ENCODE data around the gene ATP1A3.
"Not testable (repeated sequence)": the region's sequence is repeated elsewhere in the genome, so short reads cannot be mapped to it uniquely, and the experiment has no call there.

The ATP1A3 gene

DNA sequence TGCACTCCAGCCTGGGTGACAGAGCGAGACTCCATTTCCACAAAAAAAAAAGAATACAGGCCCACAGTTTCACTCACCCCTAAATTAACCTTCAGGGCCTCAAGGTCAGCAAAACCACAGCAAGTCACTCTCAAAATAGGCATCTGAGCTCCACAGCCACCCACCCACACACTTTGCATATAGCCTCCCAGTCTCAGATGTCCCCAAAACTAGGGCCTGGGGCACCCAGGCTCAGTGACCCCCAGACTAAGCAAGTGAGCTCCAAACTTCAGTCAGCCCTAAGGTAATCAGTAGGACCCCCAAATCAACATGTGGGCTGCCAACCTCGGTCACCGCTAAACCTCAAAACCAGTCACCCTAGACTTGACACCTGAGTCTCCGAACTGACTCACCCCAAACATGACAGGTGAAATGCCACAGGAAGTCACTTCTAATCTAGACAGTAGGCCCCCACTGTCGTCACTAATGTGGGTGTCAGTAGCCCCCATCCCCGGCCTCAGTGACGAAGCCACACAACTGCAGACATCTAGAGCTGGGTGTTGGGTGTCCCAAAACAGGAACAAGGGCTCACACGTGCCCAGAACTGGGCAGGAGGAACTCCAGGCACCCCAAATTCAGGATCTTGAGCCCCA, 48.8 kb downstream of the ATP1A3 start:
- TF ChIP-seq, protein P1, sequence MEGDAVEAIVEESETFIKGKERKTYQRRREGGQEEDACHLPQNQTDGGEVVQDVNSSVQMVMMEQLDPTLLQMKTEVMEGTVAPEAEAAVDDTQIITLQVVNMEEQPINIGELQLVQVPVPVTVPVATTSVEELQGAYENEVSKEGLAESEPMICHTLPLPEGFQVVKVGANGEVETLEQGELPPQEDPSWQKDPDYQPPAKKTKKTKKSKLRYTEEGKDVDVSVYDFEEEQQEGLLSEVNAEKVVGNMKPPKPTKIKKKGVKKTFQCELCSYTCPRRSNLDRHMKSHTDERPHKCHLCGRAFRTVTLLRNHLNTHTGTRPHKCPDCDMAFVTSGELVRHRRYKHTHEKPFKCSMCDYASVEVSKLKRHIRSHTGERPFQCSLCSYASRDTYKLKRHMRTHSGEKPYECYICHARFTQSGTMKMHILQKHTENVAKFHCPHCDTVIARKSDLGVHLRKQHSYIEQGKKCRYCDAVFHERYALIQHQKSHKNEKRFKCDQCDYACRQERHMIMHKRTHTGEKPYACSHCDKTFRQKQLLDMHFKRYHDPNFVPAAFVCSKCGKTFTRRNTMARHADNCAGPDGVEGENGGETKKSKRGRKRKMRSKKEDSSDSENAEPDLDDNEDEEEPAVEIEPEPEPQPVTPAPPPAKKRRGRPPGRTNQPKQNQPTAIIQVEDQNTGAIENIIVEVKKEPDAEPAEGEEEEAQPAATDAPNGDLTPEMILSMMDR (IDR thresholded peaks at IDR 0.05; ENCODE audit: low read depth, low read length), result no peak
- H3K4me3 ChIP-seq (ENCODE audit: low read depth, low read length), result no peak overlapping the region
- no peak for DNase-seq
- H3K27me3 ChIP-seq, result peaks cover 15% of the 10 kb centered on the region
- no peaks in the 10 kb centered on the region for H3K9me3 ChIP-seq
- no peaks in the 10 kb centered on the region for H3K36me3 ChIP-seq
- H3K4me1 ChIP-seq, result no peaks in the 10 kb centered on the region

DNA sequence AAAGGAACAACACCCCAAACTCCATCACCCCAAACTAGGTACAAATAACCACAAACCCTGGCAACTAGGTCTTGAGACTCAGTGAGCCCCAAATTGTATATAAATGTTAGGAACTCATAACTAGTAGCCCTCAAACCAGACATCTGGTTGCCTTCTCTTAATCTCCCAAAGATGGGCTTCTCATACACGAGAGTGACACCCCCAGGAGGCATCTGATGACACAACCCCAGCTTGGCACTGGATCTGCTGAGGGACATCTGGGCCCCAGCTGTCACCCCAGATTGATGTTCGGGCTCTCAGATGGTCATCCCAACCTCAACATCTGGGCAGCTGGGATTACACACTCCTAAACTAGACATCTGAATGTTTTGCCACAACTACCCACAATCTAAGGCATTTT, 49.7 kb downstream of the ATP1A3 start:
- Histone ChIP-seq H3K27me3 (peaks cover 20% of the 10 kb centered on the region), H3K36me3 (no peaks in the 10 kb centered on the region), H3K9me3 (no peaks in the 10 kb centered on the region), H3K4me1 (no peaks in the 10 kb centered on the region), H3K4me3 (ENCODE audit: low read depth, low read length) (no peak overlapping the region)
- no peak for DNase-seq
- TF ChIP-seq, protein P1 (IDR thresholded peaks at IDR 0.05; ENCODE audit: low read depth, low read length), result no peak

DNA sequence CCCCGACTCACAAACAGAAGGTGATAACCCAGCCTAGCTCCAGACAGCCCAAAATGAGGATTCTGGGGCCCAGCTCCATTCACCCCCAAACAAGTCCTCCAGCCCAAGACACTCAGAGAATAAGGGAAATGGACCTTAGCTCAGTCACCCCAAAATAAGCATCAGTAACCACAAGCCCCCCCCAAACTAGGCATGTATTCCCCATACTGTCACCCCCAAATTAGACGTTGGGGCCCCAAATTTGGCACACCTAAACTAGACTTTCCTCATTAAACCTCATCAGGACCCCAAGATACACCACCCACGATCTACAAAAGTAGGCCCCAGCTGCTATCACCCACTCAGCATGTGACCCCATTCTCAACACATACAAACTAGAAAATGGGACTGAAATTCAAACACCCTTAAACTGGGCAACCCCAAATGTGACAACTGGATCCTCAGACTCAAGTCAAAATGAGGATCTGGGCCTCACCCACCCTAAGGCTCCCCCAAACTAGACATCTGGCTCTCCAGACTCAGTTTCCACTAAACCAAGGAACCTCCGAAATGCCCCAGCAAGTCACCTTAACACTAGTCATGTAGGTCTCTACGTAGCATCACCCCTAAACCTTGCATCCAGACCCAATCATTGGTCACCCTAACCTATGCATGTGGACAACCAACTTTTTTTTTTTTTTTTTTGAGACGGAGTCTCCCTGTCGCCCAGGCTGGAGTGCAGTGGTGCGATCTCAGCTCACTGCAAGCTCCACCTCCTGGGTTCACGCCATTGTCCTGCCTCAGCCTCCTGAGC, 52.4 kb downstream of the ATP1A3 start:
- Histone ChIP-seq H3K9me3 (no peaks in the 10 kb centered on the region), H3K27me3 (peaks cover 34% of the 10 kb centered on the region), H3K36me3 (no peaks in the 10 kb centered on the region), H3K4me3 (ENCODE audit: low read depth, low read length) (no peak overlapping the region), H3K4me1 (no peaks in the 10 kb centered on the region)
- TF ChIP-seq, protein P1 (IDR thresholded peaks at IDR 0.05; ENCODE audit: low read depth, low read length), result no peak
- DNase-seq, result no peak

DNA sequence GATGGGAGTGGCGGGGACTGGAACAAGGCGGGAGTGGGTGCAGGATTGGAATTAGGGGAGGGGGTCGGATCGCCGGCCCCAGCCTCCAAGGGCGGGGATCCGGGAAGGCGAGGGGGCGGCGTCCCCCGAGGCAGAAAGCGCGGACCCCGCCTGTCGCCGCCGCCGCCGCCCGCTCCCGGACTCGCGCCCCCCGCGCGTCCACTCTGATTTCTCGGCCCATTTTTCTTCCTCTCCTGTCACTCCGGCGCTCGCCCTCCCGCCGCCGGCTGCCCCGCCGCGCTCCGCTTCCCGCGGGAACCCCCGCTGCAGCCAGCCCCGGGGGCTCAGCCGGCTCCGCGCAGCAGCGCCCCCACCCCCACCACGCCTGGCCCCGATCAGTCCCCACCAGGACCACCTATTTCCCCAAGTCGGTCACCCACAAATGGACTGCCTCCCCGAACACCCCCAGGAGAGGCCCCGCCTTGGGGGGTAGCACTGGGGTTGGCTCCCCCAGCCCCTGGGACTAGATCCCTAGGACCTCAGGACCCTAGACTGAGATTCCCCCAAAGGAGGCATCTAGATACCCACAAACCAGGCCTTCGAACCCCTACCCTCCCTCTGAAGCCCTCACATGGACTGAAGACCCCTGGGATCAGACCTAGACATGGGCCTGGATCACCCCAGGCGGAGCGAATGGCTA, 53.2 kb downstream of the ATP1A3 start:
- Histone ChIP-seq H3K27me3 (peaks cover 41% of the 10 kb centered on the region), H3K4me3 (ENCODE audit: low read depth, low read length) (no peak overlapping the region)
- TF ChIP-seq, protein P1 (IDR thresholded peaks at IDR 0.05; ENCODE audit: low read depth, low read length), result no peak

DNA sequence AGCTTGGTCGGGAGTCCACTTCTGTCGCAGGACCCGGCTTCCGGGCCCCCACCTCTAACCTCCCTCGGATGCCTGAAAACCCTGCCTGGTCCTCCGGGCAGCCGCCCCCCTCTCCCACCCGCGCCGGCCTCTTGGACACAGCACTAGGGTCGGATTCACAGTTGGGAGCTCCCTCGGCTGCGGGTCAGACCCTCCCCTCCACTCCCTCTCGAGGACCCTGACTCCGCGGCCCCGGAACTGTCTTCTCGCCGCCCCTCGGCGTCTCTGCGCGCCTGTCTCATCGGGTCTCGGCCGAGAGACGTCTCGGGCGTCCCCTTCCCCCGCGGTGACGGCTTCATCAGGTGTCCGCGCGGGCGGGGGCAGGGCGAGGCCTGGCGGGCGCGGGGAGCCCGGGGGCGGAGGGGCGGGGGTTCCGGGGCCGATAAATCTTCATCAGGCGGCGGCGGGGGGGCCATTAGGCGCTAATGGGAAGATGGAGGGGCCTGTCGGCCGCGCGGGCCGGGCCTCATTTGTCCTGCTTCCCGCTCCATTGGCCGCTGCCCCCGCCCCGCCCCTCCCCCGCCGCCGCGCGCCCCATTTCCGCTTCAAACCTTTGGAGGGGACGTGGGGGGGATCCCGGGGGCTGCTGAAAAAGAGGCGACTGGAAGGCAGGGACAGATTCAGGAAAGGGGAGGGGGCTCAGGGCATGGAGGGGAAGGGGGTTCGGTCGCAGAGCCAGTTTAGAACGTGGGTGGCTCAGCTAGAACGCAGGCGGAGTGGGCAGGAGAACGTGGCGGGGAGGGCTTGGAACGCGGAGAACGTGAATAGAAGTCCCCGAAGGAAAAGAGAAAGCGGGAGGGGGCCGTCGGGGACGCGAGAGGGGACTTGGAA, 53.9 kb downstream of the ATP1A3 start:
- Histone ChIP-seq H3K9me3 (no peaks in the 10 kb centered on the region), H3K4me3 (ENCODE audit: low read depth, low read length) (0 out of 2 replicates have a peak overlapping the region, but pooled peaks have one; percentile 14), H3K36me3 (no peaks in the 10 kb centered on the region), H3K4me1 (no peaks in the 10 kb centered on the region), H3K27me3 (peaks cover 47% of the 10 kb centered on the region)
- no peak for DNase-seq
- TF ChIP-seq, protein P1 (IDR thresholded peaks at IDR 0.05; ENCODE audit: low read depth, low read length), result no peak

More for the DNA sequence above, 53.2 kb downstream of the ATP1A3 start:
- Histone ChIP-seq H3K36me3 (no peaks in the 10 kb centered on the region), H3K4me1 (no peaks in the 10 kb centered on the region), H3K9me3 (no peaks in the 10 kb centered on the region)
- no peak for DNase-seq

DNA sequence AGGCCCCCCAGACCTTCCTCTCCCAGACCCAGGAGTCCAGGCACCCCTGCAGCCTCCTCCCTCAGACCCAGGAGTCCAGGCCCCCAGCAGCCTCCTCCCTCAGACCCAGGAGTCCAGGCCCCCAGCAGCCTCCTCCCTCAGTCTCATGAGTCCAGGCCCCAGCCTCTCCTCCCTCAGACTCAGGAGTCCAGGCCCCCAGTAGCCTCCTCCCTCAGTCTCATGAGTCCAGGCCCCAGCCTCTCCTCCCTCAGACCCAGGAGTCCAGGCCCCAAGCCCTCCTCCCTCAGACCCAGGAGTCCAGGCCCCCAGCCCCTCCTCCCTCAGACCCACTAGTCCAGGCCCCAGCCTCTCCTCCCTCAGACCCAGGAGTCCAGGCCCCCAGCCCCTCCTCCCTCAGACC, 54.8 kb downstream of the ATP1A3 start:
- not testable (repeated sequence) for H3K4me1 ChIP-seq; H3K9me3 ChIP-seq; H3K36me3 ChIP-seq; DNase-seq; H3K4me3 ChIP-seq (ENCODE audit: low read depth, low read length)
- peaks cover 54% of the 10 kb centered on the region for H3K27me3 ChIP-seq

Data from BE2C (cell line).